Measurements from ENCODE around the gene ATOSA.

The ATOSA gene

DNA sequence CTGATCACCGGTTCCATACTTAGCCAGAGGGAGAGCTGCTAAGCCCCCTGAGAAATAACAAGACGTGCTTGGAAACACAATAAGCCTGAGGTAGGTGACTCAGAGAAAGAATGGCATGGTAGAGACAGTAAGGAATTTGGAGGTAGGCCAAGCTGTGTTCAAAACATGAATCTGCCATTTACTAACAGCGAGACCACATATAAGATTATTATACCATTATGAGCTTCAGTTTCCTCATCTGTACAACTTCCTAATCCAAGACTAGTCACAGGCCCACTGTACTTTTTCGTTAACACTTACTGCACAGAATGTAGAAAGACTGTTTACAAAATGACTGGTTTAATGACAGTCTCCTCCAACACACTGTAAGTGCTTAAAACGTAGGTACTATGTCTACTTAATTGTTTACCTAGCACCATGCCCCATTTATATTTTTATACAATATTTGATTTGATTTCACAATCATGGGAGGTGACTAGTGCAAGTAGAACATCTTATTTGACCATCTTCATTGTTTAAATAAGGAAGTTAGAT lies 25.7 kb downstream of the ATOSA start:
- H3K36me3 Mint-ChIP-seq: peaks cover 36% of the 10 kb centered on the region
- peaks cover 6% of the 10 kb centered on the region for H3K4me1 Mint-ChIP-seq
- no peaks in the 10 kb centered on the region for H3K27me3 Mint-ChIP-seq
- CTCF ChIA-PET: no interaction called here
- DNase-seq: no peak
- no peak overlapping the region for H3K27ac Mint-ChIP-seq
- no peaks in the 10 kb centered on the region for H3K9me3 Mint-ChIP-seq
- H3K4me3 Mint-ChIP-seq: no peak overlapping the region

GRCh38 chr15:52652984-52653383 lies 26.2 kb downstream of the ATOSA start:
- Mint-ChIP-seq H3K4me3 (no peak overlapping the region), H3K27me3 (no peaks in the 10 kb centered on the region), H3K27ac (no peak overlapping the region), H3K36me3 (peaks cover 31% of the 10 kb centered on the region), H3K9me3 (no peaks in the 10 kb centered on the region), H3K4me1 (peaks cover 2% of the 10 kb centered on the region)
- DNase-seq: no peak
- CTCF ChIA-PET: no interaction called here

DNA sequence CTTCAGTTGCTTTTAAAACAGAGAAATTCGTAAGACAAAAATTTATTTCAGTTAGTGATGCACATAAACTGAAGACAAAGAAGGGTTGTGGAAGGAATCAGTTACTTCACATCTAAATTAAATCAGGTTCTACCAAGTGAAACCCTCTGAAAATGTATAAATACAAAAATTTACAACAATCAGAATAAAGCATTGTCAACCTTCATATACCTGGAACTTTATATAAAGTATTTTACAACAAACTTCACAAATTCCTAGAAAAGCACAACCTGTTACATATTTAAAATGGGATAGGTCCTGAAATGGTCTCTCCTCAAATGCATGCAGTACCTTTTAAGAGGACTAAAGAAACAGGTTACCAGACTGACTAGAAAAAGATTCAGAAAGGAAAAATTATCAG lies 26.9 kb downstream of the ATOSA start:
- Mint-ChIP-seq H3K36me3 (peaks cover 31% of the 10 kb centered on the region), H3K27me3 (no peaks in the 10 kb centered on the region), H3K27ac (peak overlapping the region; percentile 11), H3K9me3 (no peaks in the 10 kb centered on the region), H3K4me3 (no peak overlapping the region), H3K4me1 (peaks cover 2% of the 10 kb centered on the region)
- no peak for DNase-seq
- CTCF ChIA-PET: interaction anchor here (0.9 kb wide), 1 partner anchor 25 kb away, joined by 3 read pairs; no protein-coding TSS in a partner anchor

- Mint-ChIP-seq H3K9me3 (no peaks in the 10 kb centered on the region), H3K4me3 (no peak overlapping the region), H3K27ac (peak overlapping the region; percentile 11), H3K4me1 (peaks cover 2% of the 10 kb centered on the region), H3K36me3 (peaks cover 32% of the 10 kb centered on the region), H3K27me3 (no peaks in the 10 kb centered on the region)
- DNase-seq: peak; percentile 50
- CTCF ChIA-PET: interaction anchor here (0.9 to 1.1 kb wide), 2 partner anchors 25 to 117 kb away, joined by 3 read pairs; no protein-coding TSS in a partner anchor
These were observed 27.3 kb downstream of the ATOSA start for GRCh38 chr15:52651868-52652267.

GRCh38 chr15:52651114-52651513 lies 28.1 kb downstream of the ATOSA start:
- H3K36me3 Mint-ChIP-seq: peaks cover 32% of the 10 kb centered on the region
- no peak for DNase-seq
- H3K27ac Mint-ChIP-seq: no peak overlapping the region
- H3K27me3 Mint-ChIP-seq: no peaks in the 10 kb centered on the region
- no peaks in the 10 kb centered on the region for H3K9me3 Mint-ChIP-seq
- peaks cover 2% of the 10 kb centered on the region for H3K4me1 Mint-ChIP-seq
- CTCF ChIA-PET: interaction anchor here (0.9 to 1.1 kb wide), 2 partner anchors 26 to 116 kb away, joined by 3 read pairs; no protein-coding TSS in a partner anchor
- no peak overlapping the region for H3K4me3 Mint-ChIP-seq

GRCh38 chr15:52649686-52650085 lies 29.5 kb downstream of the ATOSA start:
- no peak for DNase-seq
- no peaks in the 10 kb centered on the region for H3K9me3 Mint-ChIP-seq
- H3K27ac Mint-ChIP-seq: no peak overlapping the region
- peaks cover 2% of the 10 kb centered on the region for H3K4me1 Mint-ChIP-seq
- CTCF ChIA-PET: no interaction called here
- peaks cover 33% of the 10 kb centered on the region for H3K36me3 Mint-ChIP-seq
- H3K4me3 Mint-ChIP-seq: no peak overlapping the region
- H3K27me3 Mint-ChIP-seq: no peaks in the 10 kb centered on the region

- CTCF ChIA-PET: no interaction called here
- peaks cover 30% of the 10 kb centered on the region for H3K36me3 Mint-ChIP-seq
These were observed 33.3 kb downstream of the ATOSA start for GRCh38 chr15:52645916-52646315.

DNA sequence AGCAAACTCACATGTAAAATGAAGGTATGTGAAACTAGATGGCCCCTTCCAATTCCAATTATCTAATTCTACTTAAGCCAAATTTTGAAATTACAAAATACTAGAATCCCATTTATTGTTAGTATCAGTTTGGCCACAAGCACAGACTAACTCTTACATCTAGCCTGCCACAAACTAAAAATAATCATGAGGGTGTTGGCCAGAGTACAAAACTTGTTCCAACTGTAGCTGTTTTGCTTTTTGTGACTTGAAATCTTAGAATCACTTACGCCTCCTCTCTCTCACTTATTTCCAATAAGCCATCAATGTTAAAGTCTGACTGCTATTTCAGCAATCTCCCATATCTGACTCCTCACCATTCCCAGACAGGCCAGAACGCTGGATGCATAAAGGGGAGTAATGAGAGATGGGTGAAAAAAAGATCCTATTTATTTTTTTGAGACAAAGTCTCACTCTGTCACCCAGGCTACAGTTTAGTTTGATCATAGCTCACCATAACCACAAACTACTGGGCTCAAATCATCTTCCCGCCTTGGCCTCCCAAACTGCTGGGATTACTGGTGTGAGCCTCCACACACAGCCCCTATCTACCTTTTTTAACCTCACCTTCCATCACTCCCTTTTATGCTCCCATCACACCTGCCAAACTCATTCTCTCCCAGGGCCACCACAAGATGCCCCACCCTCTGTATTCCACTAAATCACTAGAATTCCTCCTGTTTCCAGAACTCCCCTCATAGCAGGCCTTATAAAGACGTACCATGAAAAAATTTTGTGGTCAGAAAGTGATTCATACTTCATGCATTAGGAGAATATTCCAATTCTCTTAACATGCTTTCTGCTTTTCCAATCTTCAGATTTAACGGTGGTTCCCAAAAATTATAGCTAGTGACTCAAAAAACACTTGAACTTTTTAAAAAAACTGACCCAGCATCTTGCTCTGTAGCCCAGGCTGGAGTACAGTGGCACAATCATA lies 36.5 kb downstream of the ATOSA start:
- no peak overlapping the region for H3K27ac Mint-ChIP-seq
- CTCF ChIA-PET: no interaction called here
- no peak for DNase-seq

More at GRCh38 chr15:52645916-52646315, 33.3 kb downstream of the ATOSA start:
- Mint-ChIP-seq H3K9me3 (no peaks in the 10 kb centered on the region), H3K4me1 (peaks cover 19% of the 10 kb centered on the region), H3K27ac (no peak overlapping the region), H3K27me3 (no peaks in the 10 kb centered on the region), H3K4me3 (no peak overlapping the region)
- DNase-seq: no peak

DNA sequence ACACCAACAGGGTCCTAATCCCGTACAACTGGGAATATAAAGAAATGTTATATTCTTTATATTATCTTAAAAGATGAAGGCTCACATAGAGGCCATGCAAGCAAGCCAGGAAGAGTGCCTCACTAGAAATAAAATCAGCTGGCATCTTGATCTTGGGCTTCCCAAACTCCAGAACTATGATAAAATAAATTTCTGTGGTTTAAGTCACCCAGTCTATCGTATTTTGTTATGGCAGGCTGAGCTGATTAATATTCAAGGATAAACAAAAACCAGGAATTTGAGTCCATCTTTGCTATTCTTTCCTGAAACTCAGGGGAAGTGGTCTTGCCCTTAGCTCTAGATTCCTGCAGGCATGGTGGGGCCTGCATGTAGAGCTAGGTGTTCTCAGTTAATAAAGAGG lies 42.7 kb downstream of the ATOSA start:
- Mint-ChIP-seq H3K9me3 (no peaks in the 10 kb centered on the region), H3K36me3 (peaks cover 26% of the 10 kb centered on the region), H3K4me1 (peaks cover 4% of the 10 kb centered on the region), H3K4me3 (no peak overlapping the region), H3K27me3 (no peaks in the 10 kb centered on the region), H3K27ac (no peak overlapping the region)
- CTCF ChIA-PET: no interaction called here
- DNase-seq: no peak

More for the DNA sequence above, 36.5 kb downstream of the ATOSA start:
- Mint-ChIP-seq H3K27me3 (no peaks in the 10 kb centered on the region), H3K4me1 (peaks cover 19% of the 10 kb centered on the region), H3K4me3 (no peak overlapping the region), H3K9me3 (no peaks in the 10 kb centered on the region), H3K36me3 (peaks cover 33% of the 10 kb centered on the region)

DNA sequence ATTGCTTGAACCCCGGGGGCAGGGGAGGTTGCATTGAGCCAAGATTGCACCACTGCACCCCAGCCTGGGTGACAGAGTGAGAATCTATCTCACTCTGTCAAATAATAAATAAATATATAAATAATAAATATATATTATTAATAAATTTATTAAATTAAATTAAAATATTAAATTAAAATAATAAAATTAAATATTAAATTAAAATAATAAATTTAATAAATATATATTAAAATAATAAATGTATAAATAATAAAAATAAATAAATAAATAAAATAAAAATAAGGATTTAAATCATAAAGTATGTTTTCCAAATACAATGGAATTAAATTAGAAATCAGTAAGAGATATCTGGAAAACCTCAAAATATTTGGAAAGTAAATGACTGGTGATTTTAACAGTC lies 43.3 kb downstream of the ATOSA start:
- Mint-ChIP-seq H3K27me3 (no peaks in the 10 kb centered on the region), H3K27ac (no peak overlapping the region), H3K36me3 (peaks cover 23% of the 10 kb centered on the region), H3K4me1 (no peaks in the 10 kb centered on the region), H3K4me3 (no peak overlapping the region), H3K9me3 (no peaks in the 10 kb centered on the region)
- CTCF ChIA-PET: no interaction called here
- DNase-seq: no peak

Data from activated naive CD4-positive, alpha-beta T cell treated with anti-CD3 and anti-CD28 coated beads, Interleukin-2, amount 10 ng/mL, durations not matched to agents 7 days and 5 days (primary cell).